SK-N-SH treated with all-trans-retinoic acid at 6 μM for 48 hours (cell line): Measurements from ENCODE around the gene CUL7.

Experiments used
- ATAC-seq: fragments of 200-7000 bp; cut with Tn5 transposase; 3 replicates; pipeline ENCODE4 v1.9.1; 2020; ENCODE audit warnings: mild to moderate bottlenecking, moderate library complexity
- ARNTL ChIP-seq: fragments of 450-650 bp; formaldehyde crosslinking; IDR thresholded peaks from 2 replicates; pipeline ENCODE4 v1.5.0; 2020; ENCODE audit warnings: low read depth, mild to moderate bottlenecking, moderate library complexity, borderline replicate concordance
- CREB5 ChIP-seq: fragments of 250-450 bp; sonication (Bioruptor Pico); IDR thresholded peaks from 2 replicates; pipeline ENCODE4 v1.5.1; 2020; ENCODE audit warnings: low read depth, mild to moderate bottlenecking, moderate library complexity
- CSDC2 ChIP-seq: fragments of 250-450 bp; sonication (Bioruptor Pico); IDR thresholded peaks from 2 replicates; pipeline ENCODE4 v1.5.0; 2020; ENCODE audit warnings: mild to moderate bottlenecking, moderate library complexity
- ESRRG ChIP-seq: fragments of 250-450 bp; sonication (Bioruptor Pico); IDR thresholded peaks from 2 replicates; pipeline ENCODE4 v1.6.1; 2021; ENCODE audit warnings: mild to moderate bottlenecking
- GLIS3 ChIP-seq: fragments of 250-450 bp; sonication (Bioruptor Pico); IDR thresholded peaks from 2 replicates; pipeline ENCODE4 v1.5.0; 2020; ENCODE audit warnings: mild to moderate bottlenecking, moderate library complexity
- ISL1 ChIP-seq: fragments of 250-450 bp; sonication (Bioruptor Pico); IDR thresholded peaks from 2 replicates; pipeline ENCODE4 v2.1.2; 2022; ENCODE audit warnings: mild to moderate bottlenecking, moderate library complexity
- POU6F1 ChIP-seq: fragments of 250-450 bp; sonication (Bioruptor Pico); IDR thresholded peaks from 2 replicates; pipeline ENCODE4 v1.8.0; 2021; ENCODE audit warnings: low read depth, mild to moderate bottlenecking, moderate library complexity, borderline replicate concordance
- PPARA ChIP-seq: fragments of 250-450 bp; sonication (Bioruptor Pico); IDR thresholded peaks from 2 replicates; pipeline ENCODE4 v1.5.0; 2020; ENCODE audit warnings: mild to moderate bottlenecking, borderline replicate concordance
- RARB ChIP-seq: fragments of 250-450 bp; sonication (Bioruptor Pico); IDR thresholded peaks from 2 replicates; pipeline ENCODE4 v1.8.0; 2021; ENCODE audit warnings: mild to moderate bottlenecking, moderate library complexity
- SNAI2 ChIP-seq: fragments of 250-450 bp; sonication (Bioruptor Pico); IDR thresholded peaks from 2 replicates; pipeline ENCODE4 v1.5.0; 2020; ENCODE audit warnings: mild to moderate bottlenecking, moderate library complexity
- TCF4 ChIP-seq: fragments of 250-450 bp; sonication (Bioruptor Pico); IDR thresholded peaks from 2 replicates; pipeline ENCODE4 v1.8.0; 2021; ENCODE audit warnings: mild to moderate bottlenecking, moderate library complexity, borderline replicate concordance
- TOX ChIP-seq: fragments of 250-450 bp; sonication (Bioruptor Pico); IDR thresholded peaks from 2 replicates; pipeline ENCODE4 v1.8.0; 2021; ENCODE audit warnings: mild to moderate bottlenecking, moderate library complexity, borderline replicate concordance
- TSHZ2 ChIP-seq: fragments of 250-450 bp; sonication (Bioruptor Pico); IDR thresholded peaks from 2 replicates; pipeline ENCODE4 v1.5.0; 2020; ENCODE audit warnings: mild to moderate bottlenecking, moderate library complexity
- ZFP3 ChIP-seq: fragments of 250-450 bp; sonication (Bioruptor Pico); IDR thresholded peaks from 2 replicates; pipeline ENCODE4 v1.5.0; 2020; ENCODE audit warnings: mild to moderate bottlenecking, moderate library complexity
- ZFP30 ChIP-seq: fragments of 450-650 bp; formaldehyde crosslinking; IDR thresholded peaks from 2 replicates; pipeline ENCODE4 v1.5.0; 2022; ENCODE audit warnings: mild to moderate bottlenecking, moderate library complexity
- ZNF565 ChIP-seq: fragments of 450-650 bp; formaldehyde crosslinking; conservative IDR thresholded peaks from 2 replicates; pipeline ENCODE4 v1.5.0; 2020; ENCODE audit warnings: low read depth, mild to moderate bottlenecking, moderate library complexity
- ZNF70 ChIP-seq: fragments of 450-650 bp; formaldehyde crosslinking; IDR thresholded peaks from 2 replicates; pipeline ENCODE4 v1.5.0; 2020; ENCODE audit warnings: mild to moderate bottlenecking, moderate library complexity
- ZNF8 ChIP-seq: fragments of 450-650 bp; formaldehyde crosslinking; IDR thresholded peaks from 2 replicates; pipeline ENCODE4 v1.5.0; 2020; ENCODE audit warnings: mild to moderate bottlenecking, moderate library complexity
- TF ChIP-seq, protein P1 (sequence below): fragments of 250-450 bp; sonication (Bioruptor Pico); IDR thresholded peaks from 2 replicates; pipeline ENCODE4 v1.8.0; 2020; ENCODE audit warnings: mild to moderate bottlenecking, moderate library complexity, borderline replicate concordance
- TF ChIP-seq, protein P2 (sequence below): fragments of 250-450 bp; sonication (Bioruptor Pico); IDR thresholded peaks from 2 replicates; pipeline ENCODE4 v1.5.1; 2021; ENCODE audit warnings: mild to moderate bottlenecking, moderate library complexity

The CUL7 gene

GRCh38 chr6:43060755-43061633 lies 7.3 kb upstream of the CUL7 start:
- TF ChIP-seq GLIS3 (CRISPR knock-in tag): no peak
- TF ChIP-seq ZFP30: no peak
- TF ChIP-seq ZNF565 (CRISPR knock-in tag): no peak
- TF ChIP-seq, protein P1, sequence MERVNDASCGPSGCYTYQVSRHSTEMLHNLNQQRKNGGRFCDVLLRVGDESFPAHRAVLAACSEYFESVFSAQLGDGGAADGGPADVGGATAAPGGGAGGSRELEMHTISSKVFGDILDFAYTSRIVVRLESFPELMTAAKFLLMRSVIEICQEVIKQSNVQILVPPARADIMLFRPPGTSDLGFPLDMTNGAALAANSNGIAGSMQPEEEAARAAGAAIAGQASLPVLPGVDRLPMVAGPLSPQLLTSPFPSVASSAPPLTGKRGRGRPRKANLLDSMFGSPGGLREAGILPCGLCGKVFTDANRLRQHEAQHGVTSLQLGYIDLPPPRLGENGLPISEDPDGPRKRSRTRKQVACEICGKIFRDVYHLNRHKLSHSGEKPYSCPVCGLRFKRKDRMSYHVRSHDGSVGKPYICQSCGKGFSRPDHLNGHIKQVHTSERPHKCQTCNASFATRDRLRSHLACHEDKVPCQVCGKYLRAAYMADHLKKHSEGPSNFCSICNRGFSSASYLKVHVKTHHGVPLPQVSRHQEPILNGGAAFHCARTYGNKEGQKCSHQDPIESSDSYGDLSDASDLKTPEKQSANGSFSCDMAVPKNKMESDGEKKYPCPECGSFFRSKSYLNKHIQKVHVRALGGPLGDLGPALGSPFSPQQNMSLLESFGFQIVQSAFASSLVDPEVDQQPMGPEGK (CRISPR knock-in tag): no peak
- TF ChIP-seq ZNF70 (CRISPR knock-in tag): no peak
- TF ChIP-seq TCF4 (CRISPR knock-in tag): no peak
- no peak for TF ChIP-seq ZFP3 (CRISPR knock-in tag)
- TF ChIP-seq, protein P2, sequence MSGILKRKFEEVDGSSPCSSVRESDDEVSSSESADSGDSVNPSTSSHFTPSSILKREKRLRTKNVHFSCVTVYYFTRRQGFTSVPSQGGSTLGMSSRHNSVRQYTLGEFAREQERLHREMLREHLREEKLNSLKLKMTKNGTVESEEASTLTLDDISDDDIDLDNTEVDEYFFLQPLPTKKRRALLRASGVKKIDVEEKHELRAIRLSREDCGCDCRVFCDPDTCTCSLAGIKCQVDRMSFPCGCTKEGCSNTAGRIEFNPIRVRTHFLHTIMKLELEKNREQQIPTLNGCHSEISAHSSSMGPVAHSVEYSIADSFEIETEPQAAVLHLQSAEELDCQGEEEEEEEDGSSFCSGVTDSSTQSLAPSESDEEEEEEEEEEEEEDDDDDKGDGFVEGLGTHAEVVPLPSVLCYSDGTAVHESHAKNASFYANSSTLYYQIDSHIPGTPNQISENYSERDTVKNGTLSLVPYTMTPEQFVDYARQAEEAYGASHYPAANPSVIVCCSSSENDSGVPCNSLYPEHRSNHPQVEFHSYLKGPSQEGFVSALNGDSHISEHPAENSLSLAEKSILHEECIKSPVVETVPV: no peak
- no peak for TF ChIP-seq POU6F1 (CRISPR knock-in tag)
- ATAC-seq: no peak

DNA sequence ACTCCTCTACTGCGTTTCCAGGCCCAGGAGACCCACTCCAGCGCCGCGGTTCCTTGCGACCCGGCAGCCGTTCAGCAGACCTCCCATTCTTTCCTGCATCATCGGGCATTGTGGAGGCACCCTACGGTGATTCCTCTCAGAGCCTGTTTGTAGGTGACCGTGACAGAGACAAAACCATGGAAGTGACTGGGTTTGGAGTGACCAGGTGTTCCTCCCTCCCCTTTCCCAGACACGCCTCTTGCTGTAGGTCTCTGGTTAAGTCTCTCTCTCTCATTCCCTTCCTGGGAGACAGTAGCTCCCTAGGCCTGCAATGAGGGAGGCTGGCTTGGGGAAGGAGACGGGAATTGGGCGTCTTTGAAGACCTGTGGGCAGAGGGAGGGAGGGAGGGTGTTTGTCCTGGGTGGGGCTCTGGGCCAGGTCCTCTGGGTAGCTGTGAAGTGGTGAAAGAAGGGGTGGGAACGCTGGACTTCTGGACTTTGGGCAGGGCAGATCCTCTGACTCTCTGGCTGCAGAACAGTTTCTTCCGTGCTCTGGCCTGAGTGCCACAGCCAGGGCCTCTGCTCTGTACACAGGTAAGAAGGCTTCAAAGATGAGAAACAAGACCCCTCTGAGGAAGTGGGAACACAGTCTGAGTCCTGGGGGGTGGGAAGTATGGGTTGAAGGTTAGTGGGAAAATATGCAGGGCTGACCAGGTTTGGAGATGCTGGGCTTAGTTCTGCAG lies 6.5 kb upstream of the CUL7 start:
- ATAC-seq: peak; percentile 4
- TF ChIP-seq ZNF70 (CRISPR knock-in tag) (no peak), PPARA (CRISPR knock-in tag) (no peak), ZNF565 (CRISPR knock-in tag) (no peak), SNAI2 (CRISPR knock-in tag) (no peak), ISL1 (CRISPR knock-in tag) (no peak), CSDC2 (CRISPR knock-in tag) (no peak), TSHZ2 (CRISPR knock-in tag) (no peak), ZNF8 (CRISPR knock-in tag) (no peak), CREB5 (CRISPR knock-in tag) (no peak), ZFP3 (CRISPR knock-in tag) (no peak), ZFP30 (no peak), RARB (no peak), ARNTL (CRISPR knock-in tag) (no peak), POU6F1 (CRISPR knock-in tag) (no peak), ESRRG (no peak), GLIS3 (CRISPR knock-in tag) (no peak), TOX (CRISPR knock-in tag) (no peak), TCF4 (CRISPR knock-in tag) (no peak)
- TF ChIP-seq, protein P2: no peak
- TF ChIP-seq, protein P1 (CRISPR knock-in tag): no peak
